GM10266 (cell line): ENCODE results near the gene BCL11B.

ENCODE experiments used
- DNase-seq: peaks from one replicate; pipeline ENCODE4 v3.0.0; 2012; ENCODE audit errors: extremely low spot score
- CTCF ChIP-seq: IDR thresholded peaks from 2 replicates; pipeline ENCODE4 v1.5.1; 2012; ENCODE audit warnings: mild to moderate bottlenecking, low read depth; ENCODE audit not compliant: control insufficient read depth, insufficient read depth; ENCODE audit errors: missing control alignments

BCL11B gene

GRCh38 chr14:99137001-99137700, 134.8 kb downstream of the BCL11B start:
- no peak for DNase-seq
- no peak for TF ChIP-seq CTCF

- no peak for TF ChIP-seq CTCF
- no peak for DNase-seq
Observed at GRCh38 chr14:99136401-99136800, 135.6 kb downstream of the BCL11B start.

GRCh38 chr14:99136047-99136400, 136.0 kb downstream of the BCL11B start:
- TF ChIP-seq CTCF: no peak
- no peak for DNase-seq

- TF ChIP-seq CTCF: no peak
- no peak for DNase-seq
Observed at GRCh38 chr14:99134516-99135046, 137.4 kb downstream of the BCL11B start.

GRCh38 chr14:99133636-99134515, 138.1 kb downstream of the BCL11B start:
- DNase-seq: no peak
- no peak for TF ChIP-seq CTCF

GRCh38 chr14:99132821-99133635, 139.0 kb downstream of the BCL11B start:
- no peak for DNase-seq
- TF ChIP-seq CTCF: no peak
